HG02884 (cell line): ENCODE measurements around the gene RNPEPL1.

ENCODE experiments used
- ATAC-seq: cut with Tn5 transposase; IDR thresholded peaks from one replicate; pipeline ENCODE4 v1.9.1; 2021; ENCODE audit warnings: mild to moderate bottlenecking, moderate library complexity; ENCODE audit not compliant: unreplicated experiment

The RNPEPL1 gene

GRCh38 chr2:240564561-240565332 lies 3.5 kb upstream of the RNPEPL1 start:
- no peak for ATAC-seq

GRCh38 chr2:240565333-240566202 lies 2.7 kb upstream of the RNPEPL1 start:
- no peak for ATAC-seq

GRCh38 chr2:240566203-240567136 lies 1.8 kb upstream of the RNPEPL1 start:
- peak; percentile 43 for ATAC-seq

GRCh38 chr2:240567137-240567871 lies 980 bp upstream of the RNPEPL1 start:
- no peak for ATAC-seq

- ATAC-seq = peak; percentile 12
Measured at GRCh38 chr2:240568678-240569522, 616 bp downstream of the RNPEPL1 start.

GRCh38 chr2:240569523-240569997 lies 1.3 kb downstream of the RNPEPL1 start:
- ATAC-seq = no peak

- no peak for ATAC-seq
Measured at GRCh38 chr2:240569998-240570530, 1.8 kb downstream of the RNPEPL1 start.

- no peak for ATAC-seq
Measured at GRCh38 chr2:240570531-240571313, 2.4 kb downstream of the RNPEPL1 start.

GRCh38 chr2:240571314-240571973 lies 3.2 kb downstream of the RNPEPL1 start:
- ATAC-seq = no peak

GRCh38 chr2:240572141-240573031 lies 4.1 kb downstream of the RNPEPL1 start:
- no peak for ATAC-seq

- no peak for ATAC-seq
Measured at GRCh38 chr2:240573071-240573515, 4.8 kb downstream of the RNPEPL1 start.

GRCh38 chr2:240573516-240574385 lies 5.5 kb downstream of the RNPEPL1 start:
- ATAC-seq = no peak

- no peak for ATAC-seq
Measured at GRCh38 chr2:240574386-240575100, 6.3 kb downstream of the RNPEPL1 start.

- no peak for ATAC-seq
Measured at GRCh38 chr2:240575101-240575965, 7.0 kb downstream of the RNPEPL1 start.
